Measurements from ENCODE around the gene NUP37. TPM values are rescaled to one million over a fixed set of nuclear protein-coding genes. Genes with fewer than 3 reads are reported as not detected.
A peak's percentile ranks its signal among the peaks of the same experiment; 100 is the strongest.

The NUP37 gene
- total and polyA plus RNA-seq, 9 of the 15 experiments (the other 6 are each of a cell fraction or from before 2014, with no cell fraction given): 72.2 to 429 (median 170) TPM

GRCh38 chr12:102118874-102119273 lies 1.0 kb downstream of the NUP37 start (continued):
- TF ChIP-seq SIN3A (IDR thresholded peaks at IDR 0.05; ENCODE audit: borderline replicate concordance in 2 of 2, control insufficient read depth in 1 of 2, low read depth in 2 of 2, low read length in 2 of 2) (no peak), FOS (IDR thresholded peaks at IDR 0.05; ENCODE audit: extremely low read depth, insufficient read length) (no peak), CBFA2T2 (conservative IDR thresholded peaks at IDR 0.05) (no peak), USF1 (CRISPR knock-in tag; IDR thresholded peaks at IDR 0.05) (no peak), NKRF (IDR thresholded peaks at IDR 0.05; ENCODE audit: borderline replicate concordance) (no peak), SRSF7 (optimal IDR thresholded peaks at IDR 0.05; ENCODE audit: low read depth, low read length) (no peak)

GRCh38 chr12:102116392-102116791 lies 3.5 kb downstream of the NUP37 start:
- ChIA-PET POLR2A (interaction anchor here (1.0 kb wide), 1 partner anchor 11 kb away, joined by 3 read pairs; no protein-coding TSS in a partner anchor), CTCF (ENCODE audit: low intra/inter-chr PET ratio) (no interaction called here)
- Histone ChIP-seq H3K9me3 (replicated peaks; ENCODE audit: control insufficient read depth, insufficient read depth, low read depth, low read length) (no peaks in the 10 kb centered on the region), H3K4me1 (replicated peaks in 1 of 2; ENCODE audit: control insufficient read depth in 2 of 2, insufficient read depth in 2 of 2, low read length in 2 of 2) (no peaks in the 10 kb centered on the region; a peak in 1 of 5 replicates), H3K4me3 (no peak overlapping the region), H3K36me3 (ENCODE audit: control insufficient read depth, insufficient read depth, low read length) (peaks cover 60% of the 10 kb centered on the region), H3K27ac (ENCODE audit: extremely low read depth, low read depth, low read length) (no peak overlapping the region), H2AFZ (ENCODE audit: low read depth, low read length) (no peak overlapping the region), H3K9me1 (ENCODE audit: control insufficient read depth, insufficient read depth, low read length) (no peaks in the 10 kb centered on the region), H3K79me2 (ENCODE audit: control insufficient read depth, insufficient read depth, low read length) (peaks cover 31% of the 10 kb centered on the region), H3K9ac (ENCODE audit: insufficient read depth in 1 of 2, low read depth in 2 of 2, low read length in 2 of 2) (no peak overlapping the region), H4K20me1 (replicated peaks; ENCODE audit: control insufficient read depth, insufficient read depth, low read length) (no peaks in the 10 kb centered on the region), H3K4me2 (ENCODE audit: insufficient read depth, low read length) (no peak overlapping the region), H3K27me3 (ENCODE audit: control insufficient read depth in 2 of 2, insufficient read depth in 2 of 2, low read length in 2 of 2) (no peaks in the 10 kb centered on the region)
- in situ Hi-C loops (cut with MboI): loop anchor here (10.0 kb wide), 1 partner anchor 1688 kb away; no protein-coding TSS in a partner anchor
- TF ChIP-seq C11orf30 (IDR thresholded peaks at IDR 0.05; ENCODE audit: low read depth): peak; percentile 16; the same call in 1 of the 2 replicates
- no peak for TF ChIP-seq NEUROD1 (IDR thresholded peaks at IDR 0.05; ENCODE audit: borderline replicate concordance, low read depth, low read length, partially characterized antibody)
- no TSS peak for BruUV-seq (replicated peaks)
- DNase-seq (ENCODE audit: extremely low read depth in 1 of 4, low spot score in 3 of 4) (no peak), FAIRE-seq (no peak), ATAC-seq (no peak)
- 95% methylated on average over 7 of the region's 7 CpGs for WGBS (ENCODE audit: insufficient coverage, low coverage, missing lambda C conversion rate)
- intact Hi-C loops (cut with micrococcal nuclease): no loop called here
